Progenitor cell of endocrine pancreas (in vitro differentiated cells): Measurements from ENCODE around the gene DENND6A. TPM values are rescaled to one million over a fixed set of nuclear protein-coding genes. Genes with fewer than 3 reads are reported as not detected.
A peak's percentile ranks its signal among the peaks of the same experiment; 100 is the strongest.
"Not testable (repeated sequence)": the region's sequence is repeated elsewhere in the genome, so short reads cannot be mapped to it uniquely, and the experiment has no call there.

Experiments
- DNase-seq: peaks from one replicate; pipeline ENCODE4 v3.0.0; 2021; ENCODE audit warnings: low spot score; ENCODE audit not compliant: unreplicated experiment
- H3K27ac Mint-ChIP-seq: 2 replicates; pipeline ENCODE4 v1.8.0; 2021; ENCODE audit warnings: mild to moderate bottlenecking, moderate library complexity, mixed read lengths
- H3K27me3 Mint-ChIP-seq: 2 replicates; pipeline ENCODE4 v1.8.0; 2021; ENCODE audit warnings: mixed read lengths
- H3K36me3 Mint-ChIP-seq: 2 replicates; pipeline ENCODE4 v1.8.0; 2022; ENCODE audit warnings: mixed read lengths; ENCODE audit not compliant: insufficient read depth
- H3K4me1 Mint-ChIP-seq: 2 replicates; pipeline ENCODE4 v1.8.0; 2021; ENCODE audit warnings: low read depth, mixed read lengths
- H3K4me3 Mint-ChIP-seq: 2 replicates; pipeline ENCODE4 v1.8.0; 2021; ENCODE audit warnings: low read depth, mild to moderate bottlenecking, moderate library complexity, mixed read lengths
- H3K9me3 Mint-ChIP-seq: 2 replicates; pipeline ENCODE4 v1.8.0; 2021; ENCODE audit warnings: low read depth, mixed read lengths
- total RNA-seq: library from RNA; stranded (reverse); gene quantifications from 2 replicates; pipeline ENCODE4 v1.2.1, GENCODE V29; 2021
- TF ChIP-seq, protein P1 (sequence below): fragments of 200-600 bp; sonication (generic); IDR thresholded peaks from one replicate; pipeline ENCODE4 v1.5.0; 2021; ENCODE audit warnings: antibody characterized with exemption, mild to moderate bottlenecking; ENCODE audit not compliant: unreplicated experiment

Gene DENND6A
- total RNA-seq, 1 donor from 2014 or later: 29.1 TPM

DNA sequence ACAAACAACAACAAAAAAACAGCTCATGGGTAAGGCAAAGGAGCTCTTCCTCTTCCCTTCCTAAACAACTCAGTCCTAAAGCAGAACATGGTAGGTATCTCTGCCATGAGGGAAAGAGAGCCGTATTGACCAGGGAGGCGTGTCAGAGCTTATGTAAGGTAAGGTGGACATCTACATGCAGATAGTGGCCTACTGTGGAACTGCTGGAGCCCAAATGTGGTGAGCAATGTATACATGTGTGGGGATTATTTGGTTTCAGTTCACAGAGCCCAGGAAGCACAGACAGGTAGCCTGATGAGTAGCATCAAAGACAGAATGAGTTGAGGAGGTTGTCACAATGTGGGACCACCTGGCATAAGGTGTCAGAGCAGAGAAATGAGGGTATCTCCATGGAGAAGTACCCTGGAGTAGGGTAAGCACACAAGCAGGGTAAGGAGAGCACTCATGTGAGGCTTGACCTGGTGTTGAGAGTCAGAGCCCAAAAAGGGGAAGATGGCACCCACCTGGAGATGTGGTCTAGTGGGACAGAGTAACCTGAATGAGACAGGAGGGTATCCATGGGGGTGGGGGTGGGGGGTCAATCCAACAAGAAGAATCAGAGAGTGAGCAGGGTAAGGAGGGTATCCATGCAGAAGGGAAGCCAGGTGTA lies 45.5 kb downstream of the DENND6A start:
- peaks cover 17% of the 10 kb centered on the region for H3K9me3 Mint-ChIP-seq
- H3K4me3 Mint-ChIP-seq: no peak overlapping the region
- peaks cover 49% of the 10 kb centered on the region for H3K36me3 Mint-ChIP-seq
- DNase-seq: no peak
- no peaks in the 10 kb centered on the region for H3K4me1 Mint-ChIP-seq
- H3K27ac Mint-ChIP-seq: peak overlapping the region; percentile 81
- TF ChIP-seq, protein P1, sequence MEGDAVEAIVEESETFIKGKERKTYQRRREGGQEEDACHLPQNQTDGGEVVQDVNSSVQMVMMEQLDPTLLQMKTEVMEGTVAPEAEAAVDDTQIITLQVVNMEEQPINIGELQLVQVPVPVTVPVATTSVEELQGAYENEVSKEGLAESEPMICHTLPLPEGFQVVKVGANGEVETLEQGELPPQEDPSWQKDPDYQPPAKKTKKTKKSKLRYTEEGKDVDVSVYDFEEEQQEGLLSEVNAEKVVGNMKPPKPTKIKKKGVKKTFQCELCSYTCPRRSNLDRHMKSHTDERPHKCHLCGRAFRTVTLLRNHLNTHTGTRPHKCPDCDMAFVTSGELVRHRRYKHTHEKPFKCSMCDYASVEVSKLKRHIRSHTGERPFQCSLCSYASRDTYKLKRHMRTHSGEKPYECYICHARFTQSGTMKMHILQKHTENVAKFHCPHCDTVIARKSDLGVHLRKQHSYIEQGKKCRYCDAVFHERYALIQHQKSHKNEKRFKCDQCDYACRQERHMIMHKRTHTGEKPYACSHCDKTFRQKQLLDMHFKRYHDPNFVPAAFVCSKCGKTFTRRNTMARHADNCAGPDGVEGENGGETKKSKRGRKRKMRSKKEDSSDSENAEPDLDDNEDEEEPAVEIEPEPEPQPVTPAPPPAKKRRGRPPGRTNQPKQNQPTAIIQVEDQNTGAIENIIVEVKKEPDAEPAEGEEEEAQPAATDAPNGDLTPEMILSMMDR: no peak
- no peaks in the 10 kb centered on the region for H3K27me3 Mint-ChIP-seq

DNA sequence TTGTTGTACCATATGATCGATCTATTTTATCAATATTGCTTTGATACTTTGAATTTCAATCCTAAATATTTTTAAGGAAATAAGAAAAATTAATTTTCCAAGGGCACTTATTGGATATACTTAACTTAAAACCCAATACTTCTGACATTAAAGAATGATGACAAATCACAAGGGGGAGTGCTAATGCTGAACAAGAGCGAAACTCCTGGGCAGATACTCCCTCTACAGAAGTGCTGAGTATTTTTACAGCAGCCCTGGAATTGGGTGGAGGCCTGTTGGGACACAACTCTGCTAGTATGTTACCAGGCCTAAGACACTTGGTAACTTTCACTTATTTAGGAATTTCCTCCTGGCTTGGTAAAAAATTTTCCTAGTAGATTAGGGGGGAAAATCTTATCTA lies 46.2 kb downstream of the DENND6A start:
- H3K4me1 Mint-ChIP-seq: no peaks in the 10 kb centered on the region
- DNase-seq: no peak
- H3K4me3 Mint-ChIP-seq: no peak overlapping the region
- H3K27ac Mint-ChIP-seq: peak overlapping the region; percentile 81
- peaks cover 50% of the 10 kb centered on the region for H3K36me3 Mint-ChIP-seq
- TF ChIP-seq, protein P1: no peak
- peaks cover 17% of the 10 kb centered on the region for H3K9me3 Mint-ChIP-seq
- H3K27me3 Mint-ChIP-seq: no peaks in the 10 kb centered on the region

DNA sequence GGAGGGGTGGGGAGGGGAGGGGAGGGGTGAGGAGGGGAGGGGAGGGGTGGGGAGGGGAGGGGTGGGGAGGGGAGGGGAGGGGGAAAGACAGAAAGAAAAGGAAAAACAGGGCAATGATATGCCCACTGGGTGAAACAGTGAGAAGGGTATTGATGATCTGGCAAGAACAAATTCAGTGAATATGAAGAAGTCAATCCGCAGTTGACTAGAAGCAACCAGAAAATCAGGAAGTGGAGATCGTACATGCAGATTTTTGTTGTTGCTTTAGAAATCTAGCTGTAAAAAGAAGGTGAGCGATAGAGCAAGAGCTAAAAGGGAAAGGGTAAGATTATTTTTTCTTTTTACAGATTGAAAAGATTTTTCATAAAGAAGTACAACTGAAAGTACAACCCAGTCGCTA lies 48.1 kb downstream of the DENND6A start:
- Mint-ChIP-seq H3K27ac (no peak overlapping the region), H3K9me3 (peaks cover 14% of the 10 kb centered on the region), H3K36me3 (peaks cover 44% of the 10 kb centered on the region), H3K4me3 (no peak overlapping the region), H3K4me1 (no peaks in the 10 kb centered on the region), H3K27me3 (no peaks in the 10 kb centered on the region)
- DNase-seq: no peak
- TF ChIP-seq, protein P1: no peak

DNA sequence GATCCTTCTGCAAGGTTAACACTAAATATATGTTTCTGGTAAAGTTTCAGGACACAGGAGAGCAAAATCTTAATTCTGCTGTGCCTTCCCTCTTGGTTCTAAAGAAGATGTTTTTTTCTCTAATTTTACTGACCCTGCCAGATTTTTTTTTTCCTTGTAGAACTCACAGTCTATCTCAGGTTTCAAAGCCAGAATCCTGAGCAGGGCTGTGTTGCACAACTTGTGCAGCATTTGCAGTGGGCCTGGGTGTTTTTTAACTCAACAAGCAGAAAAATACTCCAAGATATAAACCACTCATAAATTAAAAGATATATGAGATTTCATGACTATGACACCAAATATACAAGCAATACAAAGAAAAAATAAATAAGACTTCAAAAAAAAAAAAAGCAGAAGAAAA lies 55.5 kb downstream of the DENND6A start:
- Mint-ChIP-seq H3K4me1 (no peaks in the 10 kb centered on the region), H3K36me3 (peaks cover 25% of the 10 kb centered on the region), H3K4me3 (no peak overlapping the region), H3K9me3 (no peaks in the 10 kb centered on the region), H3K27me3 (no peaks in the 10 kb centered on the region), H3K27ac (no peak overlapping the region)
- DNase-seq: no peak
- TF ChIP-seq, protein P1: no peak

DNA sequence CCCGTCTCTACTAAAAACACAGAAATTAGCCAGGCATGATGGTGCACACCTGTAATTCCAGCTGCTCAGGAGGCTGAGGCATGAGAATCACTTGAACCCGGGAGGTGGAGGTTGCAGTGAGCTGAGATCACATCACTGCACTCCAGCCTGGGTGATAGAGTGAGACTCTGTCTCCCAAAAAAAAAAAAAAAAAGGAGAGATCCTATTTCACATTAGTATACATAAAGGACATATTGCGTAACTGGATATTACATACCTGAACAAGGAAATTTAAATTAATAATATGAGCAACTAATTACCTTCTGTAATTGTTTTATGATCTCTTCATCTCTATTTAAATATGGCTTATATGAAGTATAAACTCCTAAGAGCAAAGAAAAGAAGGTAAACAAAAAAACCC lies 58.6 kb downstream of the DENND6A start:
- H3K27ac Mint-ChIP-seq, H3K27me3 Mint-ChIP-seq, H3K9me3 Mint-ChIP-seq, H3K4me3 Mint-ChIP-seq, H3K4me1 Mint-ChIP-seq, DNase-seq: not testable (repeated sequence)
- H3K36me3 Mint-ChIP-seq: peaks cover 26% of the 10 kb centered on the region

DNA sequence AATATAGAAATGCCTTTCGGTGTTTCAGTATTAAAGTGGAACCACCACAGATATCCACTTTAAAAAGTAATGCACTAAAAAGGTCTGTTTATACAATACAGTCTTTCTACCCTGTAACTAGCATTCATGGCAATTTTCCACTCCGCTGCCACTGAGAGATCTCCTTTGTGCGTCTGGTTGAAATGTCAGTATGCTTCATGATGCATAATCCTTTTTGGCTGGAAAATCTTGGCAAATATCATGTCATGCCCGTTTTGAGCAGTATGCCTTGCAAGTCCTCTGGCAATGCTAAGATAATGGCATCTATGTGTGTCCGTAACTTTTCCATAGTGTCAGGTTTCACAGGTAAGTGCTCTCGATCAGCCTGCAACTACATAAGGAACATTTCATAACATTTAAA lies 64.9 kb downstream of the DENND6A start:
- Mint-ChIP-seq H3K36me3 (peaks cover 31% of the 10 kb centered on the region), H3K4me1 (no peaks in the 10 kb centered on the region), H3K27me3 (no peaks in the 10 kb centered on the region), H3K4me3 (no peak overlapping the region), H3K9me3 (no peaks in the 10 kb centered on the region), H3K27ac (no peak overlapping the region)
- TF ChIP-seq, protein P1: no peak
- DNase-seq: no peak
